Peyer's patch (tissue), 4 donors: ENCODE data around the gene HLA-DOA.

ENCODE experiments used
- POLR2A ChIP-seq, 2 donors: fragments of 450-650 bp; IDR thresholded peaks; one replicate each; pipeline ENCODE4 v1.5.1; 2017; ENCODE audit warnings: antibody characterized with exemption in 2 of 2, mild to moderate bottlenecking in 2 of 2, moderate library complexity in 2 of 2
- TF ChIP-seq, protein P1 (sequence below), 6 experiments: fragments of 450-650 bp in 4 of 6; fragments of 200-600 bp in 2 of 6; sonication (generic) in 1 of 6; IDR thresholded peaks; one replicate each; pipeline ENCODE4 v1.5.1; 2017 to 2019; ENCODE audit warnings: antibody characterized with exemption in 6 of 6, mild to moderate bottlenecking in 3 of 6, moderate library complexity in 1 of 6

DNA sequence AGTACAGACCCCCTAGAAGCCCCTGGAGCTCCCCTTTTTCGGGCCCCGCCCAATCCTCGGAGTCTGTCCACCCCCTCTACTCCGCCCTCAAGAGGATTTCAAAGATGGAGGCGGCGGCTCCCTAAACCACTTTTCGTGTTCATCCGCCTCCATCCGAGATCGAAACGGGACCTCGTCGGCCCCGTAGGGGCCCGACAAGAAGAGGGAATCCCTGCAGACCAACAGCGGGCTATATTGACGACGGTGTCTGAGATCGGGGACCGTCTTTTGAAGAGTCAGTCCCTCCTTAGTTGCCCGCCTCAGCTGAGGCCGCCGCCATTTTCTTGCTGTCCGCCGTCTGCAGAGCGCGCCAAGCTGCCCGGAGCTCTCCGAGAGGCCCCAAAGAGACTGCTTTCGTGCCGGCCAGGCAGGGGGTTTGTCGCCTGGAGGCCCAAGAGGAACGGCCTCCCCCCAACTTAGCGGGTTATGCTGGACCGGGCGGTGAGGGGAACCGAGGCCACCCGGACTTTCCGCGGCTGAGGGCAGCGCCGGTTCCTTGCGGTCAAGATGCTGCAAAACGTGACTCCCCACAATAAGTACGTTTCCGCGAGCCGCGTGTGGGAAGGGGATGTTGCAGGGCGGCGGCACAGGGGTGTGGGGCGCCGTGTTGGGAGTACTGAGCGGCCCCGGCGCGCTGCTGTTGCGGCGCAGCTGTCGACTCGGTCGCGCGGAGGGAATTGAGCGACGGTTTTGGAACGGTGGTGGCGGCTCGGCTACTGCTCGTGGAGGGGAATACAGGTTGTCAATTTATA is 36.8 kb downstream of the HLA-DOA start:
- TF ChIP-seq POLR2A (IDR thresholded peaks at IDR 0.05): no peak
- TF ChIP-seq, protein P1, sequence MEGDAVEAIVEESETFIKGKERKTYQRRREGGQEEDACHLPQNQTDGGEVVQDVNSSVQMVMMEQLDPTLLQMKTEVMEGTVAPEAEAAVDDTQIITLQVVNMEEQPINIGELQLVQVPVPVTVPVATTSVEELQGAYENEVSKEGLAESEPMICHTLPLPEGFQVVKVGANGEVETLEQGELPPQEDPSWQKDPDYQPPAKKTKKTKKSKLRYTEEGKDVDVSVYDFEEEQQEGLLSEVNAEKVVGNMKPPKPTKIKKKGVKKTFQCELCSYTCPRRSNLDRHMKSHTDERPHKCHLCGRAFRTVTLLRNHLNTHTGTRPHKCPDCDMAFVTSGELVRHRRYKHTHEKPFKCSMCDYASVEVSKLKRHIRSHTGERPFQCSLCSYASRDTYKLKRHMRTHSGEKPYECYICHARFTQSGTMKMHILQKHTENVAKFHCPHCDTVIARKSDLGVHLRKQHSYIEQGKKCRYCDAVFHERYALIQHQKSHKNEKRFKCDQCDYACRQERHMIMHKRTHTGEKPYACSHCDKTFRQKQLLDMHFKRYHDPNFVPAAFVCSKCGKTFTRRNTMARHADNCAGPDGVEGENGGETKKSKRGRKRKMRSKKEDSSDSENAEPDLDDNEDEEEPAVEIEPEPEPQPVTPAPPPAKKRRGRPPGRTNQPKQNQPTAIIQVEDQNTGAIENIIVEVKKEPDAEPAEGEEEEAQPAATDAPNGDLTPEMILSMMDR (IDR thresholded peaks at IDR 0.05): no peak
